ENCODE results near the gene NAA20. TPM values are rescaled to one million over a fixed set of nuclear protein-coding genes. Genes with fewer than 3 reads are reported as not detected.

Gene NAA20
- total RNA-seq, 1 experiment from 2014 or later, result 65.6 TPM

GRCh38 chr20:20031790-20032189 lies 14.6 kb downstream of the NAA20 start:
- DNase-seq (ENCODE audit: low read depth, low spot score) (no peak), ATAC-seq (no peak)
- H3K27me3 ChIP-seq (ENCODE audit: control insufficient read depth, insufficient read depth, low read length), result no peaks in the 10 kb centered on the region
- no peak overlapping the region for H3K27ac ChIP-seq (ENCODE audit: low read length)
- H3K4me1 ChIP-seq (ENCODE audit: control insufficient read depth, insufficient read depth, low read length), result no peaks in the 10 kb centered on the region
- TF ChIP-seq CTCF (IDR thresholded peaks at IDR 0.05), result no peak
- TF ChIP-seq POLR2AphosphoS5 (IDR thresholded peaks at IDR 0.05; ENCODE audit: low read depth, low read length), result no peak
- TF ChIP-seq TCF7L2 (IDR thresholded peaks at IDR 0.05; ENCODE audit: low read depth, low read length), result no peak
- TF ChIP-seq REST (IDR thresholded peaks at IDR 0.05; ENCODE audit: insufficient read depth in 1 of 2, low read depth in 2 of 2, low read length in 1 of 2), result no peak
- TF ChIP-seq SIN3A (IDR thresholded peaks at IDR 0.05; ENCODE audit: borderline replicate concordance, insufficient read depth, low read depth, low read length), result no peak
- intact Hi-C loops (cut with micrococcal nuclease; ENCODE audit: unreplicated experiment) (no loop called here), in situ Hi-C loops (cut with HindIII; ENCODE audit: low pct_unique_long_range_greater_than_20kb, low sequenced_read_pairs) (no loop called here)
- BruUV-seq (replicated peaks), result no TSS peak
- no peak overlapping the region for H3K4me3 ChIP-seq (ENCODE audit: low read depth in 2 of 2, low read length in 2 of 2)
- ChIA-PET POLR2A (no interaction called here), CTCF (no interaction called here)
- peaks cover 57% of the 10 kb centered on the region for H3K36me3 ChIP-seq (ENCODE audit: control insufficient read depth, insufficient read depth, low read length)
- H3K9me3 ChIP-seq (ENCODE audit: control insufficient read depth, insufficient read depth, low read depth, low read length), result no peaks in the 10 kb centered on the region

GRCh38 chr20:20034486-20034885 lies 17.3 kb downstream of the NAA20 start:
- ChIA-PET POLR2A (interaction anchor here (0.7 kb wide), 1 partner anchor 8 kb away, joined by 11 read pairs; no protein-coding TSS in a partner anchor), CTCF (no interaction called here)
- no TSS peak for BruUV-seq (replicated peaks)
- DNase-seq (ENCODE audit: low read depth, low spot score) (no peak), ATAC-seq (no peak)
- Histone ChIP-seq H3K4me3 (ENCODE audit: low read depth in 2 of 2, low read length in 2 of 2) (no peak overlapping the region), H3K36me3 (ENCODE audit: control insufficient read depth, insufficient read depth, low read length) (peaks cover 48% of the 10 kb centered on the region), H3K9me3 (ENCODE audit: control insufficient read depth, insufficient read depth, low read depth, low read length) (no peaks in the 10 kb centered on the region), H3K4me1 (ENCODE audit: control insufficient read depth, insufficient read depth, low read length) (no peaks in the 10 kb centered on the region), H3K27ac (ENCODE audit: low read length) (no peak overlapping the region), H3K27me3 (ENCODE audit: control insufficient read depth, insufficient read depth, low read length) (no peaks in the 10 kb centered on the region)
- intact Hi-C loops (cut with micrococcal nuclease; ENCODE audit: unreplicated experiment), result no loop called here
- TF ChIP-seq SIN3A (IDR thresholded peaks at IDR 0.05; ENCODE audit: borderline replicate concordance, insufficient read depth, low read depth, low read length), result no peak
- TF ChIP-seq POLR2AphosphoS5 (IDR thresholded peaks at IDR 0.05; ENCODE audit: low read depth, low read length), result no peak
- no peak for TF ChIP-seq CTCF (IDR thresholded peaks at IDR 0.05)
- in situ Hi-C loops (cut with HindIII; ENCODE audit: low pct_unique_long_range_greater_than_20kb, low sequenced_read_pairs), result no loop called here
